NCI-H82 treated with DMSO at 0.1 percent for 48 hours (cell line): ENCODE results near the gene ALKBH5.

Experiments
- DNase-seq: peaks from one replicate; lab custom pipeline; 2025; ENCODE audit not compliant: unreplicated experiment; lab: John Stamatoyannopoulos, UW

ALKBH5 gene

DNA sequence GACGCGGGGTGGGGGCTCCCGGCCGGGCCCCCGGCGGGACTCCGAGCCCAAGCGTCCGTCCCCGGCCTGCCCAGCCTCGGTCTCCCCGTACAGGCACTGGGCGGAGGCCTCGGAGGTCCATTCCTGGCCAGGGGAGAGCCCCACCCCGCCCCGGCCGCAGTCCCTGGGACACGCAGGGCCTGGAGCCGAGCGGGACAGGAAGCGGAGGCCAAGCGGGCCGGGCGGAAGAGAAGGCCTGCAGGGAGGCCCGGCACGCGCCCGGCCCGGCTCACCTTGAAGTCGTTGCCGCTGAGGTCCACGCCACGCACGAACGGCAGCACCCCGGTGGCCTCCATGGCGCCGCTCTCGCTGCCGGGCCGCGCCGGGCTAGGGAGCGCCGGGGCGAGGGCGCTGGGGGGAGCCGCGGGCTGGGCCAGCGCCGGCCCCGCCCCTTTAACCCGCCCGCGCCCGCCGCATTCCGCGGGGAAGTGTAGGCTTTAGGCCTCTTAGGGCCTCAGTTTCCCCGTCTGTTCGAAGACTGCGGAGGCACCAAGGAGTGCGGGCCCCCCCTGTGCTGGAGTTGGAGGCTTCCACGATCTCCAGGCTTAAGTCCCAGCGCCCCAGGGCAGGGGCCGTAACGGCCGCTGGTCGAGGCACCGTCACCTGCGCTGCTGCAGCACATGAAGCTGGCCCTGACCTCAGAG lies 74.9 kb downstream of the ALKBH5 start, which contains the start of gene FLII:
TSS of gene FLII (minus strand) at position 383 of the 683 bp plus-strand sequence. CDS start at position 335, 48 bp downstream.
- no peak for DNase-seq
